ENCODE measurements around the gene CDK18. TPM values are rescaled to one million over a fixed set of nuclear protein-coding genes. Genes with fewer than 3 reads are reported as not detected.
A peak's percentile ranks its signal among the peaks of the same experiment; 100 is the strongest.

The CDK18 gene
- polyA plus RNA-seq, 1 donor from 2014 or later, result not detected

DNA sequence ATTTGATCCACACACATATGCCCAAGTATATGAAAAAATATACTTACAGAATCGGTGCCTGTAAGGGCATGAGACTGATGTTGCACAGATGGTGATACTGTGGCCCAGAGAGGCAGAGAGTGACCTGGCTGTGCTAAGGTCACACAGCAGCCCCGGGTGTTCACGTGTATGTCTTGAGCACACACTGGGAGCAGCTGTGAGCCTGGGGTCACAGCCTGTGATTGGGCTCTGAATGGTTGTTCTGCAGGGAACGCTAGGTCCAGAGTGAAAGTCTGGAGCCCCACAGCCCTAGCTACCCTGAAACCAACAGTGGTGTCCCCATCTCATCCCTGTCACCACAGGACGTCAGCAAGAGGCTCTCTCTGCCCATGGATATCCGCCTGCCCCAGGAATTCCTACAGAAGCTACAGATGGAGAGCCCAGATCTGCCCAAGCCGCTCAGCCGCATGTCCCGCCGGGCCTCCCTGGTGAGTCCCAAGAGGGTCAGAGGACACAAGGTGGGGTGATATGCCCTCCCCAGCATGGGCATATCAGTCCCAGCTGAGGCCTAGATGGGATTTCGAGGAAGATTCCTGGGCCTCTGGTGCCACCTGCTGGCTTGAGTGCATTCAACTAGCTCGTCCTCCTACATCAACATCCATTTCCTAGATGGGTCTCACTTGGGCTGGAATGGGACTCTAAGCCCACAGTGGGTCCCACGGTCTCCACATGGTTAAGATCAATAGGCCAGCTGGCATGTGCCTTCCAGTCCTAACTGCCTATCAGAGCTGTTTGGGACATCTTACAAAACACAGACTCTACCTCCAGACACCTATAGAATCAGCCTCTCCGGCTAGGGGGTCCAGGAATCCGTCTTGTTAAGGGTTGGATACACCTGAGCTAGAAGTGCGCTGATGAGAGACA is 19.7 kb downstream of the CDK18 start:
- TF ChIP-seq, protein P1, sequence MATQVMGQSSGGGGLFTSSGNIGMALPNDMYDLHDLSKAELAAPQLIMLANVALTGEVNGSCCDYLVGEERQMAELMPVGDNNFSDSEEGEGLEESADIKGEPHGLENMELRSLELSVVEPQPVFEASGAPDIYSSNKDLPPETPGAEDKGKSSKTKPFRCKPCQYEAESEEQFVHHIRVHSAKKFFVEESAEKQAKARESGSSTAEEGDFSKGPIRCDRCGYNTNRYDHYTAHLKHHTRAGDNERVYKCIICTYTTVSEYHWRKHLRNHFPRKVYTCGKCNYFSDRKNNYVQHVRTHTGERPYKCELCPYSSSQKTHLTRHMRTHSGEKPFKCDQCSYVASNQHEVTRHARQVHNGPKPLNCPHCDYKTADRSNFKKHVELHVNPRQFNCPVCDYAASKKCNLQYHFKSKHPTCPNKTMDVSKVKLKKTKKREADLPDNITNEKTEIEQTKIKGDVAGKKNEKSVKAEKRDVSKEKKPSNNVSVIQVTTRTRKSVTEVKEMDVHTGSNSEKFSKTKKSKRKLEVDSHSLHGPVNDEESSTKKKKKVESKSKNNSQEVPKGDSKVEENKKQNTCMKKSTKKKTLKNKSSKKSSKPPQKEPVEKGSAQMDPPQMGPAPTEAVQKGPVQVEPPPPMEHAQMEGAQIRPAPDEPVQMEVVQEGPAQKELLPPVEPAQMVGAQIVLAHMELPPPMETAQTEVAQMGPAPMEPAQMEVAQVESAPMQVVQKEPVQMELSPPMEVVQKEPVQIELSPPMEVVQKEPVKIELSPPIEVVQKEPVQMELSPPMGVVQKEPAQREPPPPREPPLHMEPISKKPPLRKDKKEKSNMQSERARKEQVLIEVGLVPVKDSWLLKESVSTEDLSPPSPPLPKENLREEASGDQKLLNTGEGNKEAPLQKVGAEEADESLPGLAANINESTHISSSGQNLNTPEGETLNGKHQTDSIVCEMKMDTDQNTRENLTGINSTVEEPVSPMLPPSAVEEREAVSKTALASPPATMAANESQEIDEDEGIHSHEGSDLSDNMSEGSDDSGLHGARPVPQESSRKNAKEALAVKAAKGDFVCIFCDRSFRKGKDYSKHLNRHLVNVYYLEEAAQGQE (IDR thresholded peaks at IDR 0.05; ENCODE audit: borderline replicate concordance), result no peak
- TF ChIP-seq EP300 (conservative IDR thresholded peaks at IDR 0.05; ENCODE audit: poor library complexity, severe bottlenecking) (no peak), SMC3 (conservative IDR thresholded peaks at IDR 0.05; ENCODE audit: poor library complexity) (peak; percentile 99), EZH2 (IDR thresholded peaks at IDR 0.05; ENCODE audit: borderline replicate concordance, insufficient read depth, low read length, poor library complexity, severe bottlenecking) (no peak), MXI1 (conservative IDR thresholded peaks at IDR 0.05; ENCODE audit: poor library complexity, severe bottlenecking) (peak; percentile 24), POLR2AphosphoS5 (IDR thresholded peaks at IDR 0.05) (no peak), TAF1 (IDR thresholded peaks at IDR 0.05; ENCODE audit: low read depth) (no peak), RAD21 (conservative IDR thresholded peaks at IDR 0.05) (peak; percentile 98)
- TF ChIP-seq, protein P2, sequence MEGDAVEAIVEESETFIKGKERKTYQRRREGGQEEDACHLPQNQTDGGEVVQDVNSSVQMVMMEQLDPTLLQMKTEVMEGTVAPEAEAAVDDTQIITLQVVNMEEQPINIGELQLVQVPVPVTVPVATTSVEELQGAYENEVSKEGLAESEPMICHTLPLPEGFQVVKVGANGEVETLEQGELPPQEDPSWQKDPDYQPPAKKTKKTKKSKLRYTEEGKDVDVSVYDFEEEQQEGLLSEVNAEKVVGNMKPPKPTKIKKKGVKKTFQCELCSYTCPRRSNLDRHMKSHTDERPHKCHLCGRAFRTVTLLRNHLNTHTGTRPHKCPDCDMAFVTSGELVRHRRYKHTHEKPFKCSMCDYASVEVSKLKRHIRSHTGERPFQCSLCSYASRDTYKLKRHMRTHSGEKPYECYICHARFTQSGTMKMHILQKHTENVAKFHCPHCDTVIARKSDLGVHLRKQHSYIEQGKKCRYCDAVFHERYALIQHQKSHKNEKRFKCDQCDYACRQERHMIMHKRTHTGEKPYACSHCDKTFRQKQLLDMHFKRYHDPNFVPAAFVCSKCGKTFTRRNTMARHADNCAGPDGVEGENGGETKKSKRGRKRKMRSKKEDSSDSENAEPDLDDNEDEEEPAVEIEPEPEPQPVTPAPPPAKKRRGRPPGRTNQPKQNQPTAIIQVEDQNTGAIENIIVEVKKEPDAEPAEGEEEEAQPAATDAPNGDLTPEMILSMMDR (IDR thresholded peaks at IDR 0.05; ENCODE audit: poor library complexity, severe bottlenecking), result peak; percentile 98
- no peak overlapping the region for H3K4me3 ChIP-seq (ENCODE audit: low read length)
- no peaks in the 10 kb centered on the region for H3K79me2 ChIP-seq (replicated peaks; ENCODE audit: insufficient read depth, low read length)
- no peaks in the 10 kb centered on the region for H3F3A ChIP-seq (ENCODE audit: insufficient read depth, low read length, poor library complexity, severe bottlenecking)
- H3K27ac ChIP-seq (ENCODE audit: low read length), result no peak overlapping the region
- H3K27me3 ChIP-seq (ENCODE audit: insufficient read depth, low read depth, low read length), result no peaks in the 10 kb centered on the region
- H3K9me2 ChIP-seq (ENCODE audit: insufficient read depth, low read length), result no peaks in the 10 kb centered on the region
- no peaks in the 10 kb centered on the region for H3K36me3 ChIP-seq (ENCODE audit: insufficient read depth, low read length)
- H3K9me3 ChIP-seq (ENCODE audit: low read length), result no peaks in the 10 kb centered on the region
- H3K9ac ChIP-seq (ENCODE audit: low read length), result no peak overlapping the region
- no peak overlapping the region for H2AFZ ChIP-seq (ENCODE audit: low read depth, low read length)
- no peaks in the 10 kb centered on the region for H4K20me1 ChIP-seq (ENCODE audit: insufficient read depth)
- no peak overlapping the region for H3K4me2 ChIP-seq (ENCODE audit: low read length)

DNA sequence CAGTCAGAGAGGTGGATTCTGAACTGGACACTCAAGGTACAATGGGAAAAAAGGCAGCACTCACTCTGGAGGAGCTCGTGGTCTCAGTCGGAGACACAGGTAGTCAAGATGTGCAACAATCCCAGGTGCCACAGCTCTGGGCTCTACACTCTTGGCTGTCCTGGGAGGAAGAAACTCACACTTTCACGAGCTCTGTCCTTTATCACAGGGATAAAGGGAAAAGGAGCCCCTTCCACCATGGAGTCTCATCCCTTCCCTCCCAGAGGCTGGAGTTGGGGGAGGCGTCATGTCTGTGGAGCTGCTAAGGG is 20.3 kb downstream of the CDK18 start:
- no peak overlapping the region for H2AFZ ChIP-seq (ENCODE audit: low read depth, low read length)
- TF ChIP-seq, protein P1 (IDR thresholded peaks at IDR 0.05; ENCODE audit: borderline replicate concordance), result no peak
- TF ChIP-seq EZH2 (IDR thresholded peaks at IDR 0.05; ENCODE audit: borderline replicate concordance, insufficient read depth, low read length, poor library complexity, severe bottlenecking) (no peak), MXI1 (conservative IDR thresholded peaks at IDR 0.05; ENCODE audit: poor library complexity, severe bottlenecking) (no peak), POLR2AphosphoS5 (IDR thresholded peaks at IDR 0.05) (no peak), TAF1 (IDR thresholded peaks at IDR 0.05; ENCODE audit: low read depth) (no peak)
- TF ChIP-seq, protein P2 (IDR thresholded peaks at IDR 0.05; ENCODE audit: poor library complexity, severe bottlenecking), result no peak
- no peaks in the 10 kb centered on the region for H3F3A ChIP-seq (ENCODE audit: insufficient read depth, low read length, poor library complexity, severe bottlenecking)
- no peaks in the 10 kb centered on the region for H3K9me2 ChIP-seq (ENCODE audit: insufficient read depth, low read length)
- no peak overlapping the region for H3K9ac ChIP-seq (ENCODE audit: low read length)
- H3K79me2 ChIP-seq (replicated peaks; ENCODE audit: insufficient read depth, low read length), result no peaks in the 10 kb centered on the region
- no peak overlapping the region for H3K4me2 ChIP-seq (ENCODE audit: low read length)
- no peaks in the 10 kb centered on the region for H3K27me3 ChIP-seq (ENCODE audit: insufficient read depth, low read depth, low read length)
- no peaks in the 10 kb centered on the region for H3K9me3 ChIP-seq (ENCODE audit: low read length)
- no peaks in the 10 kb centered on the region for H4K20me1 ChIP-seq (ENCODE audit: insufficient read depth)
- no peaks in the 10 kb centered on the region for H3K36me3 ChIP-seq (ENCODE audit: insufficient read depth, low read length)
- H3K4me3 ChIP-seq (ENCODE audit: low read length), result no peak overlapping the region
- H3K27ac ChIP-seq (ENCODE audit: low read length), result no peak overlapping the region

All from neural cell (in vitro differentiated cells).